Measurements from ENCODE around the gene TTBK2.

The TTBK2 gene

GRCh38 chr15:42785569-42785968 lies 135.0 kb downstream of the TTBK2 start:
- Histone ChIP-seq H3K79me1 (ENCODE audit: low read depth, low read length) (no peaks in the 10 kb centered on the region), H2BK120ac (ENCODE audit: low read depth, low read length) (no peak overlapping the region), H2AFZ (ENCODE audit: low read length) (no peak overlapping the region), H3K14ac (ENCODE audit: low read length) (no peak overlapping the region), H3K9ac (ENCODE audit: low read depth, low read length, poor library complexity) (no peak overlapping the region), H3K23ac (ENCODE audit: low read depth, low read length, poor library complexity) (no peak overlapping the region), H3K9me3 (replicated peaks in 1 of 2; ENCODE audit: control insufficient read depth in 2 of 2, insufficient read depth in 1 of 2, low read depth in 1 of 2, low read length in 2 of 2) (no peaks in the 10 kb centered on the region), H2BK12ac (ENCODE audit: low read length) (no peak overlapping the region), H3K27me3 (ENCODE audit: control insufficient read depth in 3 of 3, insufficient read depth in 3 of 3, low read depth in 1 of 3, low read length in 3 of 3) (no peaks in the 10 kb centered on the region), H2BK15ac (ENCODE audit: low read length) (no peak overlapping the region), H3K18ac (ENCODE audit: low read length) (no peak overlapping the region), H2BK5ac (ENCODE audit: low read length) (no peak overlapping the region), H3K27ac (replicated peaks; ENCODE audit: low read length) (no peak overlapping the region), H4K91ac (ENCODE audit: low read depth, low read length, poor library complexity) (no peak overlapping the region), H3K36me3 (replicated peaks in 1 of 2; ENCODE audit: control insufficient read depth in 2 of 2, insufficient read depth in 2 of 2, low read length in 2 of 2) (peaks cover 3 to 13% of the 10 kb centered on the region in 2 donors), H3K4me1 (ENCODE audit: control insufficient read depth in 2 of 2, insufficient read depth in 1 of 2, low read depth in 1 of 2, low read length in 2 of 2) (no peaks in the 10 kb centered on the region), H3K4ac (ENCODE audit: low read length) (no peak overlapping the region), H3K4me3 (ENCODE audit: low read length in 2 of 2) (no peak overlapping the region), H2AK5ac (ENCODE audit: low read depth, low read length) (no peak overlapping the region), H3K4me2 (ENCODE audit: insufficient read depth, low read length, poor library complexity, severe bottlenecking) (no peak overlapping the region), H4K8ac (ENCODE audit: low read depth, low read length) (no peak overlapping the region)
- DNase-seq (ENCODE audit: low spot score), result no peak
- whole genome bisulfite sequencing, 2 donors (ENCODE audit: extremely low coverage in 2 of 2, insufficient read length in 2 of 2, insufficient replicate concordance in 1 of 2), result no CpG with 5 or more reads among the region's 2 CpGs

GRCh38 chr15:42784705-42785104 lies 135.9 kb downstream of the TTBK2 start:
- Histone ChIP-seq H3K18ac (ENCODE audit: low read length) (no peak overlapping the region), H2BK120ac (ENCODE audit: low read depth, low read length) (no peak overlapping the region), H4K91ac (ENCODE audit: low read depth, low read length, poor library complexity) (no peak overlapping the region), H2AFZ (ENCODE audit: low read length) (no peak overlapping the region), H2BK15ac (ENCODE audit: low read length) (no peak overlapping the region), H3K27ac (replicated peaks; ENCODE audit: low read length) (no peak overlapping the region), H3K4me3 (ENCODE audit: low read length in 2 of 2) (no peak overlapping the region), H3K9ac (ENCODE audit: low read depth, low read length, poor library complexity) (no peak overlapping the region), H2AK5ac (ENCODE audit: low read depth, low read length) (no peak overlapping the region), H3K4me1 (ENCODE audit: control insufficient read depth in 2 of 2, insufficient read depth in 1 of 2, low read depth in 1 of 2, low read length in 2 of 2) (no peaks in the 10 kb centered on the region), H2BK12ac (ENCODE audit: low read length) (no peak overlapping the region), H3K4me2 (ENCODE audit: insufficient read depth, low read length, poor library complexity, severe bottlenecking) (no peak overlapping the region), H3K9me3 (replicated peaks in 1 of 2; ENCODE audit: control insufficient read depth in 2 of 2, insufficient read depth in 1 of 2, low read depth in 1 of 2, low read length in 2 of 2) (no peaks in the 10 kb centered on the region), H4K8ac (ENCODE audit: low read depth, low read length) (no peak overlapping the region), H3K14ac (ENCODE audit: low read length) (no peak overlapping the region), H3K36me3 (replicated peaks in 1 of 2; ENCODE audit: control insufficient read depth in 2 of 2, insufficient read depth in 2 of 2, low read length in 2 of 2) (peaks cover 3 to 13% of the 10 kb centered on the region in 2 donors), H3K23ac (ENCODE audit: low read depth, low read length, poor library complexity) (no peak overlapping the region), H3K27me3 (ENCODE audit: control insufficient read depth in 3 of 3, insufficient read depth in 3 of 3, low read depth in 1 of 3, low read length in 3 of 3) (no peaks in the 10 kb centered on the region), H3K4ac (ENCODE audit: low read length) (no peak overlapping the region), H2BK5ac (ENCODE audit: low read length) (no peak overlapping the region), H3K79me1 (ENCODE audit: low read depth, low read length) (no peaks in the 10 kb centered on the region)
- WGBS, 2 donors (ENCODE audit: extremely low coverage in 2 of 2, insufficient read length in 2 of 2, insufficient replicate concordance in 1 of 2), result no CpG with 5 or more reads among the region's 1 CpG
- no peak for DNase-seq (ENCODE audit: low spot score)

GRCh38 chr15:42782716-42783115 lies 137.9 kb downstream of the TTBK2 start:
- Histone ChIP-seq H3K18ac (ENCODE audit: low read length) (no peak overlapping the region), H2BK15ac (ENCODE audit: low read length) (no peak overlapping the region), H2BK120ac (ENCODE audit: low read depth, low read length) (no peak overlapping the region), H3K36me3 (replicated peaks in 1 of 2; ENCODE audit: control insufficient read depth in 2 of 2, insufficient read depth in 2 of 2, low read length in 2 of 2) (peaks cover 3 to 13% of the 10 kb centered on the region in 2 donors), H3K4me3 (ENCODE audit: low read length in 2 of 2) (no peak overlapping the region), H3K4me2 (ENCODE audit: insufficient read depth, low read length, poor library complexity, severe bottlenecking) (no peak overlapping the region), H4K91ac (ENCODE audit: low read depth, low read length, poor library complexity) (no peak overlapping the region), H3K14ac (ENCODE audit: low read length) (no peak overlapping the region), H3K27me3 (ENCODE audit: control insufficient read depth in 3 of 3, insufficient read depth in 3 of 3, low read depth in 1 of 3, low read length in 3 of 3) (no peaks in the 10 kb centered on the region), H3K23ac (ENCODE audit: low read depth, low read length, poor library complexity) (no peak overlapping the region), H3K4ac (ENCODE audit: low read length) (no peak overlapping the region), H3K27ac (replicated peaks; ENCODE audit: low read length) (no peak overlapping the region), H3K9me3 (replicated peaks in 1 of 2; ENCODE audit: control insufficient read depth in 2 of 2, insufficient read depth in 1 of 2, low read depth in 1 of 2, low read length in 2 of 2) (no peaks in the 10 kb centered on the region), H2BK12ac (ENCODE audit: low read length) (no peak overlapping the region), H2AK5ac (ENCODE audit: low read depth, low read length) (no peak overlapping the region), H2AFZ (ENCODE audit: low read length) (no peak overlapping the region), H4K8ac (ENCODE audit: low read depth, low read length) (no peak overlapping the region), H2BK5ac (ENCODE audit: low read length) (no peak overlapping the region), H3K9ac (ENCODE audit: low read depth, low read length, poor library complexity) (no peak overlapping the region), H3K79me1 (ENCODE audit: low read depth, low read length) (no peaks in the 10 kb centered on the region), H3K4me1 (ENCODE audit: control insufficient read depth in 2 of 2, insufficient read depth in 1 of 2, low read depth in 1 of 2, low read length in 2 of 2) (no peaks in the 10 kb centered on the region)
- DNase-seq (ENCODE audit: low spot score), result no peak
- no CpG with 5 or more reads among the region's 4 CpGs for WGBS, 2 donors (ENCODE audit: extremely low coverage in 2 of 2, insufficient read length in 2 of 2, insufficient replicate concordance in 1 of 2)

- H3K27ac ChIP-seq (replicated peaks; ENCODE audit: low read length), result no peak overlapping the region
- H3K4ac ChIP-seq (ENCODE audit: low read length), result no peak overlapping the region
- H3K27me3 ChIP-seq (ENCODE audit: control insufficient read depth in 3 of 3, insufficient read depth in 3 of 3, low read depth in 1 of 3, low read length in 3 of 3), result no peaks in the 10 kb centered on the region
- no peak overlapping the region for H3K9ac ChIP-seq (ENCODE audit: low read depth, low read length, poor library complexity)
- no peak overlapping the region for H4K91ac ChIP-seq (ENCODE audit: low read depth, low read length, poor library complexity)
- H2BK12ac ChIP-seq (ENCODE audit: low read length), result no peak overlapping the region
- H2AK5ac ChIP-seq (ENCODE audit: low read depth, low read length), result no peak overlapping the region
- no peak for DNase-seq (ENCODE audit: low spot score)
- H3K4me1 ChIP-seq (ENCODE audit: control insufficient read depth in 2 of 2, insufficient read depth in 1 of 2, low read depth in 1 of 2, low read length in 2 of 2), result no peaks in the 10 kb centered on the region
- no CpG with 5 or more reads among the region's 2 CpGs for WGBS, 2 donors (ENCODE audit: extremely low coverage in 2 of 2, insufficient read length in 2 of 2, insufficient replicate concordance in 1 of 2)
- H3K4me3 ChIP-seq (ENCODE audit: low read length in 2 of 2), result no peak overlapping the region
- no peak overlapping the region for H4K8ac ChIP-seq (ENCODE audit: low read depth, low read length)
- H3K79me1 ChIP-seq (ENCODE audit: low read depth, low read length), result peaks cover 3% of the 10 kb centered on the region
- no peak overlapping the region for H3K18ac ChIP-seq (ENCODE audit: low read length)
- H2BK15ac ChIP-seq (ENCODE audit: low read length), result no peak overlapping the region
- H3K36me3 ChIP-seq (replicated peaks in 1 of 2; ENCODE audit: control insufficient read depth in 2 of 2, insufficient read depth in 2 of 2, low read length in 2 of 2), result peaks cover 6 to 31% of the 10 kb centered on the region in 2 donors
- no peak overlapping the region for H2AFZ ChIP-seq (ENCODE audit: low read length)
- no peak overlapping the region for H2BK5ac ChIP-seq (ENCODE audit: low read length)
- no peak overlapping the region for H2BK120ac ChIP-seq (ENCODE audit: low read depth, low read length)
- no peak overlapping the region for H3K23ac ChIP-seq (ENCODE audit: low read depth, low read length, poor library complexity)
- no peak overlapping the region for H3K14ac ChIP-seq (ENCODE audit: low read length)
- H3K4me2 ChIP-seq (ENCODE audit: insufficient read depth, low read length, poor library complexity, severe bottlenecking), result no peak overlapping the region
- no peaks in the 10 kb centered on the region for H3K9me3 ChIP-seq (replicated peaks in 1 of 2; ENCODE audit: control insufficient read depth in 2 of 2, insufficient read depth in 1 of 2, low read depth in 1 of 2, low read length in 2 of 2)
These were observed 145.2 kb downstream of the TTBK2 start for GRCh38 chr15:42775416-42775815.

All from neuronal stem cell (in vitro differentiated cells).